ENCODE results near the gene CPN1.

- no peak for TF ChIP-seq CTCF (IDR thresholded peaks at IDR 0.05)
- no peak for TF ChIP-seq POLR2A (IDR thresholded peaks at IDR 0.05)
- no peak for TF ChIP-seq POLR2AphosphoS5 (IDR thresholded peaks at IDR 0.05)
- TF ChIP-seq EP300 (IDR thresholded peaks at IDR 0.05): no peak
These were observed 86.9 kb downstream of the CPN1 start for GRCh38 chr10:99994801-99995200.
